Prostate gland (tissue), 2 donors: ENCODE results near the gene VKORC1L1.

Experiments used
- CTCF ChIP-seq, 4 experiments: fragments of 200-600 bp in 2 of 4; fragments of 450-650 bp in 2 of 4; sonication (generic) in 2 of 4; IDR thresholded peaks; 1 replicate in 3 of 4; 2 replicates in 1 of 4; pipeline ENCODE4 v1.5.1; 2016 to 2019; ENCODE audit warnings: antibody characterized with exemption in 4 of 4, mild to moderate bottlenecking in 2 of 4, moderate library complexity in 2 of 4
- POLR2A ChIP-seq: fragments of 450-650 bp; IDR thresholded peaks from one replicate; pipeline ENCODE4 v1.6.1; 2016; ENCODE audit warnings: antibody characterized with exemption, mild to moderate bottlenecking
- POLR2AphosphoS5 ChIP-seq: sonication (generic); formaldehyde crosslinking; IDR thresholded peaks from one replicate; pipeline ENCODE4 v1.6.1; 2017; ENCODE audit warnings: antibody characterized with exemption

- no peak for TF ChIP-seq POLR2A
- no peak for TF ChIP-seq CTCF (IDR thresholded peaks at IDR 0.05)
- TF ChIP-seq POLR2AphosphoS5: no peak
Measured at GRCh38 chr7:65827366-65827765, 45.5 kb upstream of the VKORC1L1 start.
